HG03565 (cell line): ENCODE data around the gene ADAMTS10.
"Not testable (repeated sequence)": the region's sequence is repeated elsewhere in the genome, so short reads cannot be mapped to it uniquely, and the experiment has no call there.

Source experiments
- ATAC-seq: cut with Tn5 transposase; IDR thresholded peaks from one replicate; pipeline ENCODE4 v1.9.1; 2021; ENCODE audit warnings: mild to moderate bottlenecking, moderate library complexity; ENCODE audit not compliant: unreplicated experiment

The ADAMTS10 gene

GRCh38 chr19:8629184-8629583 is 18.7 kb upstream of the ADAMTS10 start:
- ATAC-seq, result no peak

- ATAC-seq, result no peak
Measured at GRCh38 chr19:8626842-8627241, 16.3 kb upstream of the ADAMTS10 start.

- ATAC-seq, result not testable (repeated sequence)
Measured at GRCh38 chr19:8622886-8623285, 12.4 kb upstream of the ADAMTS10 start.

- ATAC-seq, result no peak
Measured at GRCh38 chr19:8618751-8619150, 8.2 kb upstream of the ADAMTS10 start.

GRCh38 chr19:8617984-8618383 is 7.5 kb upstream of the ADAMTS10 start:
- ATAC-seq, result no peak

GRCh38 chr19:8617325-8617724 is 6.8 kb upstream of the ADAMTS10 start:
- ATAC-seq, result not testable (repeated sequence)

GRCh38 chr19:8616861-8617260 is 6.3 kb upstream of the ADAMTS10 start:
- no peak for ATAC-seq

- ATAC-seq, result no peak
Measured at GRCh38 chr19:8615813-8616596, 5.5 kb upstream of the ADAMTS10 start.

- no peak for ATAC-seq
Measured at GRCh38 chr19:8615024-8615423, 4.5 kb upstream of the ADAMTS10 start.

- no peak for ATAC-seq
Measured at GRCh38 chr19:8614455-8614854, 3.9 kb upstream of the ADAMTS10 start.

- no peak for ATAC-seq
Measured at GRCh38 chr19:8612807-8613171, 2.3 kb upstream of the ADAMTS10 start.

GRCh38 chr19:8611877-8612806 is 1.6 kb upstream of the ADAMTS10 start:
- no peak for ATAC-seq

- no peak for ATAC-seq
Measured at GRCh38 chr19:8611391-8611876, 919 bp upstream of the ADAMTS10 start.

- ATAC-seq, result no peak
Measured at GRCh38 chr19:8610936-8611300, 403 bp upstream of the ADAMTS10 start.

GRCh38 chr19:8609279-8610040 is 1.1 kb downstream of the ADAMTS10 start:
- ATAC-seq, result no peak

- ATAC-seq, result no peak
Measured at GRCh38 chr19:8608941-8609278, 1.6 kb downstream of the ADAMTS10 start.

- no peak for ATAC-seq
Measured at GRCh38 chr19:8607386-8607785, 3.1 kb downstream of the ADAMTS10 start.

GRCh38 chr19:8605514-8605913 is 5.0 kb downstream of the ADAMTS10 start:
- no peak for ATAC-seq

GRCh38 chr19:8601796-8602195 is 8.7 kb downstream of the ADAMTS10 start:
- ATAC-seq, result no peak

GRCh38 chr19:8600816-8601215 is 9.7 kb downstream of the ADAMTS10 start:
- ATAC-seq, result no peak

GRCh38 chr19:8600064-8600463 is 10.5 kb downstream of the ADAMTS10 start:
- no peak for ATAC-seq
